ENCODE data around the gene LHCGR. TPM values are rescaled to one million over a fixed set of nuclear protein-coding genes. Genes with fewer than 3 reads are reported as not detected.

The LHCGR gene
- total RNA-seq, 1 donor from 2014 or later, result not detected

DNA sequence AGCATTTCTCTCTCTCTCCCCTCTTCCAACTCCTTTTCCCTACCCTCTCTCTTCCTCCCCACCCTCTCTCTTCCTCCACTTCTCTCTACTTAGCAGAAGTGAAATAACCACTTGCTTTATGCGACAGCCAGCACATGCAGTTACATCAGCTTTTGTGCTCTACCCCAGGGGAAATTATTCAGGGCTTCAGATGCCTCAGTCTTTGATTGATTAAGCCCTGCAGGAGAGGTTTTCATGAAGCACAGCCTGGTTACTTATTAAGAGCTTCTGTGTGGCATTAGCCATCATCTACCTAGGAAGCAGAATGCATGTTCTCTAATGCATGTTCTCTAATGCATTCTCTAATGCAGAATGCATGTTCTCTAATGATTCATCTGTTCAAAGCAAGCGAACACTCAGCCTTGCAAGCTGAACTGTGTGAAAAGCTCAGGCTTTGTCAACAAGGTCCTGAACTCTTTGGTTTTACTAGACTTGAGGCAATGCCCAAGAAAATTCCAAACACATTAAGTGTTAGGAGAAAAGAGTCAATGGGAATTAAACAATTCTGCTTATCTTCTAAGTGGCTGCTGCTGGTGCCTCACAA, 56.1 kb downstream of the LHCGR start:
- H3K36me3 ChIP-seq (ENCODE audit: control insufficient read depth, insufficient read depth, low read length), result no peaks in the 10 kb centered on the region
- peak; percentile 28 for DNase-seq (ENCODE audit: low read depth)
- TF ChIP-seq, protein P1, sequence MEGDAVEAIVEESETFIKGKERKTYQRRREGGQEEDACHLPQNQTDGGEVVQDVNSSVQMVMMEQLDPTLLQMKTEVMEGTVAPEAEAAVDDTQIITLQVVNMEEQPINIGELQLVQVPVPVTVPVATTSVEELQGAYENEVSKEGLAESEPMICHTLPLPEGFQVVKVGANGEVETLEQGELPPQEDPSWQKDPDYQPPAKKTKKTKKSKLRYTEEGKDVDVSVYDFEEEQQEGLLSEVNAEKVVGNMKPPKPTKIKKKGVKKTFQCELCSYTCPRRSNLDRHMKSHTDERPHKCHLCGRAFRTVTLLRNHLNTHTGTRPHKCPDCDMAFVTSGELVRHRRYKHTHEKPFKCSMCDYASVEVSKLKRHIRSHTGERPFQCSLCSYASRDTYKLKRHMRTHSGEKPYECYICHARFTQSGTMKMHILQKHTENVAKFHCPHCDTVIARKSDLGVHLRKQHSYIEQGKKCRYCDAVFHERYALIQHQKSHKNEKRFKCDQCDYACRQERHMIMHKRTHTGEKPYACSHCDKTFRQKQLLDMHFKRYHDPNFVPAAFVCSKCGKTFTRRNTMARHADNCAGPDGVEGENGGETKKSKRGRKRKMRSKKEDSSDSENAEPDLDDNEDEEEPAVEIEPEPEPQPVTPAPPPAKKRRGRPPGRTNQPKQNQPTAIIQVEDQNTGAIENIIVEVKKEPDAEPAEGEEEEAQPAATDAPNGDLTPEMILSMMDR (IDR thresholded peaks at IDR 0.05; ENCODE audit: insufficient read depth, low read length, severe bottlenecking), result no peak
- H3K27me3 ChIP-seq (ENCODE audit: control insufficient read depth, insufficient read depth, low read length), result no peaks in the 10 kb centered on the region
- no peak for FAIRE-seq
- no peak overlapping the region for H3K4me3 ChIP-seq (ENCODE audit: low read depth, low read length)

DNA sequence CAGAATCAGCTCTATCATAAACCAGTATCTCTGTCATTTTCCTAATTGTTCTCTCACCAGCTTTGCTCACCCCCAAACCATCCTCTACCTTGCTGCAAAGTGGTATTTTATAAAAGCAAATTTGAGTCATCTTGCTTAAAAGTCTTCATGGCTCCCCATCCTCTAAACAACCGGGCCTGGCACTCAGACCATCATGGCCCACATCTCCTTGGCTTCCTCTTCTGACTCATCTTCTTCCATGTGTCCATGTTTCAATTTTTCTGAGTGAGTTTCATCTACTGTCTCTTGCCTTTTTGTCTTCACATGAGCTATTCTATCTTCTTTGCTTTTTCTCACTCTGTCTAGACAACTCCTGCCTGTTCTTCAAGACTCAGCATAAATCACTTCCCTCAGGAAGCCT, 58.6 kb downstream of the LHCGR start:
- FAIRE-seq (no peak), DNase-seq (ENCODE audit: low read depth) (no peak)

DNA sequence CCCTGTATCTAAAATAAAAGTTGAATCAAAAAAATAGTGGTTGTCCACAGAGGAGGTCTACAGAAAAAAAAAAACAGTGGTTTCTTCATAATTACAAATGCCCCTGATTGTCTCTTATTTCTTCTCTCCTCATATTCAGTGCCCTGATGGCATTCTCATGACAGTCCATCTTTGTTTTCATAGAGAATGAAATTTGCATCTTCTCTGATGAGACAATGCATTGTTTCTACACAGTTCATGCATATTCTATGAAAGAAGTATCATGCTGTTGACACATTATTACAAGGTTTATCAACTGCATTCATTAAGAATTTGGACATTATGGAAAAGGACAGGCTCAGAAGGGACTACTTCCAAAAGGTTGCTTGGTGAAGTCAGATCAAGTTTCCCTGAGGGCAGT, 59.5 kb downstream of the LHCGR start:
- FAIRE-seq (no peak), DNase-seq (ENCODE audit: low read depth) (no peak)
- Histone ChIP-seq H3K27me3 (ENCODE audit: control insufficient read depth, insufficient read depth, low read length) (no peaks in the 10 kb centered on the region), H3K36me3 (ENCODE audit: control insufficient read depth, insufficient read depth, low read length) (no peaks in the 10 kb centered on the region), H3K4me3 (ENCODE audit: low read depth, low read length) (no peak overlapping the region)
- TF ChIP-seq, protein P1 (IDR thresholded peaks at IDR 0.05; ENCODE audit: insufficient read depth, low read length, severe bottlenecking), result no peak

More for the DNA sequence above, 58.6 kb downstream of the LHCGR start:
- Histone ChIP-seq H3K4me3 (ENCODE audit: low read depth, low read length) (no peak overlapping the region), H3K36me3 (ENCODE audit: control insufficient read depth, insufficient read depth, low read length) (no peaks in the 10 kb centered on the region), H3K27me3 (ENCODE audit: control insufficient read depth, insufficient read depth, low read length) (no peaks in the 10 kb centered on the region)
- TF ChIP-seq, protein P1 (IDR thresholded peaks at IDR 0.05; ENCODE audit: insufficient read depth, low read length, severe bottlenecking), result no peak

DNA sequence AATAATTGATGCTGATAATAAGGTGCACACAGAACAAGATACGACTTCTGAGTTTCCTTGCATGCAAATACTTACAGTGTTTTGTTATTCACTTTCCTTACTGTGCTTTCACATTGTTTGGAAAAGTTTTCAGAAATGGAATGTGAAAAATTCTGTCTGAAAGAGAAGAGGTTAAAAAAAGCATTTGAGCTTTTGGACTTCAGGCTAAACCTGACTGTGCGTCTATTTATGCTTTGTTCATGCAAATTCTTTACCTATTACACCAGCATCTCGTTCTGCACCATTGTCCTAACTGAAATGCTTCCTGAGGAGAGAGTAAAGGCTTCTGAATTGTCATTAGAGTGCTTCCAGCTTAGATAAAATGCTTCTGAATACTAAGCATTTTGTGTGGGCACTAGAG, 61.4 kb downstream of the LHCGR start:
- DNase-seq (ENCODE audit: low read depth) (peak; percentile 36), FAIRE-seq (no peak)

DNA sequence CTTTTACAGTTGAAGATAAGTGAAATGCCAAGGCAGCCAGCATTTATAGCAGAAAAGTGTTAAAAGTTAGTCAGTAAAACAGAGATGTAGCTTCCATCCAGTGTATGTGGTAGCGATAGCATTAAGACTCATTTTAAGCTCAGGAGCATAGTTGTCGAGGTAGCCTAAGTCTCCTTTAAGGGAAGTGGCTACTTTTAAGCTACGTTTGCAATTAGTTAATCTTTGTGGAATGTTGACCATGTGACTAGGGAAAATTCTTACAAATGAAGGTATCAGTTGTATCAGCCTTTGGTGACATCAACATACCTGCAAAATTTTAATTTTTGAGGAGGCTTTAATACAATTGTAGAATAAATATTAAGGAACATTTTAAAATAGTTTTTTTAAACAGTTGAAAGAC, 61.9 kb downstream of the LHCGR start:
- Histone ChIP-seq H3K36me3 (ENCODE audit: control insufficient read depth, insufficient read depth, low read length) (no peaks in the 10 kb centered on the region), H3K4me3 (ENCODE audit: low read depth, low read length) (no peak overlapping the region), H3K27me3 (ENCODE audit: control insufficient read depth, insufficient read depth, low read length) (no peaks in the 10 kb centered on the region)
- FAIRE-seq, result no peak
- peak; percentile 56 for DNase-seq (ENCODE audit: low read depth)
- TF ChIP-seq, protein P1 (IDR thresholded peaks at IDR 0.05; ENCODE audit: insufficient read depth, low read length, severe bottlenecking), result no peak

More for the DNA sequence above, 61.4 kb downstream of the LHCGR start:
- TF ChIP-seq, protein P1 (IDR thresholded peaks at IDR 0.05; ENCODE audit: insufficient read depth, low read length, severe bottlenecking), result no peak
- no peaks in the 10 kb centered on the region for H3K27me3 ChIP-seq (ENCODE audit: control insufficient read depth, insufficient read depth, low read length)
- H3K4me3 ChIP-seq (ENCODE audit: low read depth, low read length), result no peak overlapping the region
- H3K36me3 ChIP-seq (ENCODE audit: control insufficient read depth, insufficient read depth, low read length), result no peaks in the 10 kb centered on the region

DNA sequence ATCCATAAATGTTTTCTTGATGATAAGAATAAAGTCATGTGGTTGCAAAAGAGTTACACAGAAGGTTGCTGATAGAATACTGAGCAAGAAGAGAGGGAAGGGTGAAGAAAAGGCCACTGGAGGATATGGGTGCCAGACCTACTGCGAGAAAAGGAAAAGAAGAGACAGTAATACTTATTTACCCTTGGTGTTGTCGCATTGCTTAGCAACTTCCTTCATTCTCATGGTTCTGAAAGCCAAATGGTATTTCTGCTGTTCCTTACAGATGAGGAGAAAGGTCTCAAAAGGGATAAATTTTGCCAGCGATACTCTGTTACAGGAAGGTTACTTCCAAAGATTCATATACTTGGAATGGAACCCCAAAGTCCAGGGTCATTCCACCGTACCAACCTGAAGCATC, 62.5 kb downstream of the LHCGR start:
- Histone ChIP-seq H3K4me3 (ENCODE audit: low read depth, low read length) (no peak overlapping the region), H3K27me3 (ENCODE audit: control insufficient read depth, insufficient read depth, low read length) (no peaks in the 10 kb centered on the region), H3K36me3 (ENCODE audit: control insufficient read depth, insufficient read depth, low read length) (no peaks in the 10 kb centered on the region)
- FAIRE-seq (no peak), DNase-seq (ENCODE audit: low read depth) (no peak)
- TF ChIP-seq, protein P1 (IDR thresholded peaks at IDR 0.05; ENCODE audit: insufficient read depth, low read length, severe bottlenecking), result no peak

All from bronchial epithelial cell (primary cell).